Thyroid gland (tissue), 4 donors: ENCODE measurements around the gene RPS6KA5.

ENCODE experiments used
- POLR2A ChIP-seq, 2 donors: fragments of 450-650 bp; IDR thresholded peaks; one replicate each; pipeline ENCODE4 v1.6.1; 2017; ENCODE audit warnings: antibody characterized with exemption in 2 of 2, mild to moderate bottlenecking in 2 of 2, moderate library complexity in 1 of 2
- TF ChIP-seq, protein P1 (sequence below), 6 experiments: fragments of 200-600 bp in 3 of 6; fragments of 450-650 bp in 3 of 6; sonication (generic) in 3 of 6; IDR thresholded peaks; one replicate each; pipeline ENCODE4 v1.5.1; 2016 to 2019; ENCODE audit warnings: antibody characterized with exemption in 6 of 6, mild to moderate bottlenecking in 2 of 6, inconsistent platforms in 1 of 6, moderate library complexity in 1 of 6

DNA sequence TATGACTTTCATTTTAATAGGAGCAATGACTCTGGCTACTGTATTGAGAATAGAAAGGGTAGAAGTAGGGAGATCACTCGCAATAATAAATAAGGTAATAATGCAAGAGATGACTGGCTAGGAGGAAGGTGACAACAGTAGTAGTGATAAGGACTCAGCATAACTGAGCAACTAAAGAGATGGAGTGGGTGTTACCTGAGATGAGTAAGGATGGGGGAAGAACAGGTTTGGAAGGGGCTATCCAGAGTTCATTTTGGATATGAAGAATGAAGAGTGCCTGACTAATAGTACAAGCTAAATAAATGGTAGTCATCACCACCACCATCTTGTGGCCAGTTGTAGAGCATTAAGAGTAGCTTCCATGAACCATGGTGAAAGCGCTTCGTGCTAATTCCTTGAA lies 101.1 kb downstream of the RPS6KA5 start:
- TF ChIP-seq, protein P1, sequence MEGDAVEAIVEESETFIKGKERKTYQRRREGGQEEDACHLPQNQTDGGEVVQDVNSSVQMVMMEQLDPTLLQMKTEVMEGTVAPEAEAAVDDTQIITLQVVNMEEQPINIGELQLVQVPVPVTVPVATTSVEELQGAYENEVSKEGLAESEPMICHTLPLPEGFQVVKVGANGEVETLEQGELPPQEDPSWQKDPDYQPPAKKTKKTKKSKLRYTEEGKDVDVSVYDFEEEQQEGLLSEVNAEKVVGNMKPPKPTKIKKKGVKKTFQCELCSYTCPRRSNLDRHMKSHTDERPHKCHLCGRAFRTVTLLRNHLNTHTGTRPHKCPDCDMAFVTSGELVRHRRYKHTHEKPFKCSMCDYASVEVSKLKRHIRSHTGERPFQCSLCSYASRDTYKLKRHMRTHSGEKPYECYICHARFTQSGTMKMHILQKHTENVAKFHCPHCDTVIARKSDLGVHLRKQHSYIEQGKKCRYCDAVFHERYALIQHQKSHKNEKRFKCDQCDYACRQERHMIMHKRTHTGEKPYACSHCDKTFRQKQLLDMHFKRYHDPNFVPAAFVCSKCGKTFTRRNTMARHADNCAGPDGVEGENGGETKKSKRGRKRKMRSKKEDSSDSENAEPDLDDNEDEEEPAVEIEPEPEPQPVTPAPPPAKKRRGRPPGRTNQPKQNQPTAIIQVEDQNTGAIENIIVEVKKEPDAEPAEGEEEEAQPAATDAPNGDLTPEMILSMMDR (IDR thresholded peaks at IDR 0.05) = no peak
- TF ChIP-seq POLR2A (IDR thresholded peaks at IDR 0.05) = no peak
